ENCODE measurements around the gene STMND1.
"Not testable (repeated sequence)": the region's sequence is repeated elsewhere in the genome, so short reads cannot be mapped to it uniquely, and the experiment has no call there.

STMND1 gene

GRCh38 chr6:17101422-17102257 is at the start of gene STMND1:
Gene STMND1 (plus strand): TSS chr6:17102050. CDS start chr6:17102258, 208 bp downstream.
- peak; percentile 59 for DNase-seq

- DNase-seq = no peak
Observed at GRCh38 chr6:17054647-17055046, 47.2 kb upstream of the STMND1 start.

- no peak for DNase-seq
Observed at GRCh38 chr6:17057322-17057721, 44.5 kb upstream of the STMND1 start.

GRCh38 chr6:17058550-17058949 is 43.3 kb upstream of the STMND1 start:
- no peak for DNase-seq

- DNase-seq = no peak
Observed at GRCh38 chr6:17059022-17059421, 42.8 kb upstream of the STMND1 start.

GRCh38 chr6:17059850-17060249 is 42.0 kb upstream of the STMND1 start:
- no peak for DNase-seq

- DNase-seq = no peak
Observed at GRCh38 chr6:17061097-17061496, 40.8 kb upstream of the STMND1 start.

GRCh38 chr6:17062871-17063440 is 38.9 kb upstream of the STMND1 start:
- DNase-seq = no peak

GRCh38 chr6:17064975-17065374 is 36.9 kb upstream of the STMND1 start:
- DNase-seq = no peak

GRCh38 chr6:17066610-17067009 is 35.2 kb upstream of the STMND1 start:
- DNase-seq = no peak

GRCh38 chr6:17068972-17069371 is 32.9 kb upstream of the STMND1 start:
- not testable (repeated sequence) for DNase-seq

GRCh38 chr6:17070400-17070799 is 31.4 kb upstream of the STMND1 start:
- DNase-seq = not testable (repeated sequence)

GRCh38 chr6:17073596-17073995 is 28.3 kb upstream of the STMND1 start:
- not testable (repeated sequence) for DNase-seq

- no peak for DNase-seq
Observed at GRCh38 chr6:17081273-17081672, 20.6 kb upstream of the STMND1 start.

- no peak for DNase-seq
Observed at GRCh38 chr6:17081860-17082508, 19.9 kb upstream of the STMND1 start.

- DNase-seq = no peak
Observed at GRCh38 chr6:17083397-17083796, 18.5 kb upstream of the STMND1 start.

- peak; percentile 59 for DNase-seq
Observed at GRCh38 chr6:17086469-17086868, 15.4 kb upstream of the STMND1 start.

GRCh38 chr6:17088091-17088611 is 13.7 kb upstream of the STMND1 start:
- no peak for DNase-seq

- no peak for DNase-seq
Observed at GRCh38 chr6:17091122-17091521, 10.7 kb upstream of the STMND1 start.

- DNase-seq = no peak
Observed at GRCh38 chr6:17093686-17094085, 8.2 kb upstream of the STMND1 start.

- DNase-seq = no peak
Observed at GRCh38 chr6:17096096-17096495, 5.8 kb upstream of the STMND1 start.

GRCh38 chr6:17096652-17097051 is 5.2 kb upstream of the STMND1 start:
- DNase-seq = no peak

GRCh38 chr6:17097982-17098381 is 3.9 kb upstream of the STMND1 start:
- DNase-seq = no peak

- DNase-seq = no peak
Observed at GRCh38 chr6:17098538-17098937, 3.3 kb upstream of the STMND1 start.
